HepG2 (cell line): Measurements from ENCODE around the gene CHID1. TPM values are rescaled to one million over a fixed set of nuclear protein-coding genes. Genes with fewer than 3 reads are reported as not detected.

Source experiments
- AGO2 ChIP-seq: fragments of 200-400 bp; formaldehyde crosslinking; optimal IDR thresholded peaks from 2 replicates; pipeline ENCODE3; 2017; ENCODE audit warnings: mild to moderate bottlenecking, low read depth, low read length, moderate library complexity
- AKAP8 ChIP-seq: sonication (generic); formaldehyde crosslinking; IDR thresholded peaks from 2 replicates; pipeline ENCODE4 v1.5.1; 2020; ENCODE audit warnings: mild to moderate bottlenecking, missing genetic modification reagents
- BCL6 ChIP-seq: IDR thresholded peaks from 2 replicates; pipeline ENCODE4 v1.6.1; 2016; ENCODE audit warnings: missing genetic modification reagents, missing compliant biosample characterization
- GTF3A ChIP-seq: sonication (generic); formaldehyde crosslinking; conservative IDR thresholded peaks from 2 replicates; pipeline ENCODE4 v1.4.0; 2020; ENCODE audit warnings: mild to moderate bottlenecking, missing genetic modification reagents
- ISL2 ChIP-seq: sonication (generic); formaldehyde crosslinking; IDR thresholded peaks from 2 replicates; pipeline ENCODE4 v1.5.0; 2020; ENCODE audit warnings: missing genetic modification reagents
- KMT2A ChIP-seq: sonication (generic); formaldehyde crosslinking; IDR thresholded peaks from 2 replicates; pipeline ENCODE4 v1.4.0; 2020; ENCODE audit warnings: missing genetic modification reagents
- MIER3 ChIP-seq: IDR thresholded peaks from 2 replicates; pipeline ENCODE4 v1.6.1; 2016; ENCODE audit warnings: missing compliant biosample characterization, borderline replicate concordance
- MYNN ChIP-seq: sonication (generic); formaldehyde crosslinking; IDR thresholded peaks from 2 replicates; pipeline ENCODE4 v1.4.0; 2020; ENCODE audit warnings: mild to moderate bottlenecking, low read depth, missing genetic modification reagents
- ZBTB21 ChIP-seq: sonication (generic); formaldehyde crosslinking; IDR thresholded peaks from 2 replicates; pipeline ENCODE4 v1.4.0; 2020; ENCODE audit warnings: missing genetic modification reagents
- ZNF569 ChIP-seq: sonication (generic); formaldehyde crosslinking; IDR thresholded peaks from 2 replicates; pipeline ENCODE4 v1.5.0; 2020; ENCODE audit warnings: mild to moderate bottlenecking, missing genetic modification reagents, moderate library complexity, borderline replicate concordance
- polyA plus RNA-seq, 8 experiments: library from polyadenylated mRNA; depleted of rRNA in 3 of 8; stranded (reverse) in 7 of 8; unstranded in 1 of 8; fragments of >200 nt; fragmentation: Illumina TruSeq in 4 of 8; extraction: Trizol in 4 of 8; gene quantifications; 2 replicates each; pipeline versions ENCODE4 v1.2.1 to v1.2.3, GENCODE V29; 2011 to 2016; ENCODE audit warnings: low read depth in 4 of 8, missing spikeins in 1 of 8, mixed read lengths in 1 of 8; ENCODE audit not compliant: insufficient read depth in 1 of 8
- total RNA-seq, 5 experiments: library from RNA; depleted of rRNA; stranded (reverse); fragments of >200 nt; fragmentation: Illumina TruSeq; extraction: Trizol; gene quantifications; 2 replicates each; pipeline ENCODE4 v1.2.3, GENCODE V29; 2016; ENCODE audit warnings: low read depth in 1 of 5
- TF ChIP-seq, protein P1 (sequence below): sonication (generic); formaldehyde crosslinking; IDR thresholded peaks from 2 replicates; pipeline ENCODE4 v1.5.0; 2020; ENCODE audit warnings: missing genetic modification reagents
- TF ChIP-seq, protein P2 (sequence below): sonication (generic); formaldehyde crosslinking; IDR thresholded peaks from 2 replicates; pipeline ENCODE4 v1.8.0; 2022; ENCODE audit warnings: missing genetic modification reagents, low read depth, mild to moderate bottlenecking, borderline replicate concordance

CHID1 gene
- total and polyA plus RNA-seq, 2 of the 13 experiments (the other 11 are each of a cell fraction or from before 2014, with no cell fraction given), result 65.1 to 93.6 TPM

DNA sequence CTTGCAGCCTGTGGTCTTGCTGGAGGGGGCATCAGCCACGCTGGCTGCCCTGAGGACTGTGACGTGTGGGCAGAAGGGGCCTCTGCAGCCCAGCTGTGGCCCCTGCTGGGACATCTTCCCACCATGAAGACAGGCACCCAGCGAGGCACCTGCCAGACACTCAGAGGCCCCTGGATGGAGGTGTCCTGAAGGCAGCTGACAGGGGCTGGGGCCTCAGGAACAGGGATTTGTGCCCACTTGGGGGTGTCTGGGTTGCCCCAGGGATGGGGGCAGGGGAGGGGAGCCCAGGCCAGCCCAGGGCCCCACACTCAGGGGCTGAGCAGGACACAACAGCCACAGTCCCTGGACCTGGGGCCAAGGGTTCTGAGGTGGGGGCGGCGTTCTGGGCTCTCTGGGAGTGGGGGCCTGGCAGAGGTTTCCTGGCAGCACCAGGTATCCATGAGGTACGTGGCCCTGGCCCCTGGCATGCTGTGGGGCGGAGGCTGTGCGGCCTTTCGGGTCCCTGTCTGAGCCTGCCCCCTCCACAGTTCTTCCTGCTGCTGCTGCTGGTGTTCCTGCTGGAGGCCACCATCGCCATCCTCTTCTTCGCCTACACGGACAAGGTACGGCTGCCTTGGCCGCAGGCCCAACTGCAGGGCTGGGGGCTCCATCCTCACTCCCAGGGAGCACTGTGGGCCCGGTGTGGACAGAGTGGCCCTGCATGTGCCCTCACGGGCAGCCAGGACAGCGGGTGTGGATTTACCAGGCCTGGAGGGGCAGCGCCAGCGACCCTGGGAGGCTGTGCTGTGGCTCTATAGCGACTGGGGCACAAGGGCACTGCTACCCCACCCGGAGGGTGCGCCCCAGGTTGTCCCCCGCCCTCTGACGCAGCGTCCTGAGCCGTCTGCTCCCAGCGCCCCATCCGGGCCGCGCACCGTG is 46.4 kb downstream of the CHID1 start (continued):
- no peak for TF ChIP-seq MIER3 (CRISPR knock-in tag)
- TF ChIP-seq BCL6 (CRISPR knock-in tag), result no peak
- TF ChIP-seq, protein P1, sequence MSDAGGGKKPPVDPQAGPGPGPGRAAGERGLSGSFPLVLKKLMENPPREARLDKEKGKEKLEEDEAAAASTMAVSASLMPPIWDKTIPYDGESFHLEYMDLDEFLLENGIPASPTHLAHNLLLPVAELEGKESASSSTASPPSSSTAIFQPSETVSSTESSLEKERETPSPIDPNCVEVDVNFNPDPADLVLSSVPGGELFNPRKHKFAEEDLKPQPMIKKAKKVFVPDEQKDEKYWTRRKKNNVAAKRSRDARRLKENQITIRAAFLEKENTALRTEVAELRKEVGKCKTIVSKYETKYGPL (CRISPR knock-in tag), result no peak
- TF ChIP-seq ISL2 (CRISPR knock-in tag), result no peak
- TF ChIP-seq KMT2A (CRISPR knock-in tag), result no peak
- no peak for TF ChIP-seq AKAP8 (CRISPR knock-in tag)
- peak; percentile 62 for TF ChIP-seq AGO2
- TF ChIP-seq, protein P2, sequence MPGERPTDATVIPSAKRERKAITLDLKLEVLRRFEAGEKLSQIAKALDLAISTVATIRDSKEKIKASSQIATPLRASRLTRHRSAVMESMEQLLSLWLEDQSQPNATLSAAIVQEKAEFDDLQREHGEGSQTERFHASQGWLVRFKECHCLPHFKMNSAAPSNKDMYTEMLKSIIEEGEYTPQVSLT (CRISPR knock-in tag), result no peak
- no peak for TF ChIP-seq GTF3A
- no peak for TF ChIP-seq MYNN (CRISPR knock-in tag)
- no peak for TF ChIP-seq ZBTB21
- no peak for TF ChIP-seq ZNF569
